Glutamatergic neuron (in vitro differentiated cells): ENCODE data around the gene PCDHGB7. TPM values are rescaled to one million over a fixed set of nuclear protein-coding genes. Genes with fewer than 3 reads are reported as not detected.
A peak's percentile ranks its signal among the peaks of the same experiment; 100 is the strongest.
"Not testable (repeated sequence)": the region's sequence is repeated elsewhere in the genome, so short reads cannot be mapped to it uniquely, and the experiment has no call there.

Experiments used
- DNase-seq: peaks from one replicate; pipeline ENCODE4 v3.0.0; 2022
- H3K27ac Mint-ChIP-seq: one replicate; pipeline ENCODE4 v1.8.0; 2020; ENCODE audit warnings: mild to moderate bottlenecking, mixed read lengths, inconsistent platforms; ENCODE audit not compliant: unreplicated experiment
- H3K27me3 Mint-ChIP-seq: one replicate; pipeline ENCODE4 v1.8.0; 2020; ENCODE audit warnings: mild to moderate bottlenecking, moderate library complexity, mixed read lengths, inconsistent platforms; ENCODE audit not compliant: unreplicated experiment
- H3K36me3 Mint-ChIP-seq: one replicate; pipeline ENCODE4 v1.8.0; 2020; ENCODE audit warnings: mild to moderate bottlenecking, mixed read lengths, inconsistent platforms; ENCODE audit not compliant: unreplicated experiment
- H3K4me1 Mint-ChIP-seq: one replicate; pipeline ENCODE4 v1.8.0; 2020; ENCODE audit warnings: mild to moderate bottlenecking, low read depth, mixed read lengths, inconsistent platforms; ENCODE audit not compliant: unreplicated experiment
- H3K4me3 Mint-ChIP-seq: one replicate; pipeline ENCODE4 v1.8.0; 2020; ENCODE audit warnings: mild to moderate bottlenecking, mixed read lengths, inconsistent platforms; ENCODE audit not compliant: unreplicated experiment
- H3K9me3 Mint-ChIP-seq: one replicate; pipeline ENCODE4 v1.8.0; 2020; ENCODE audit warnings: mild to moderate bottlenecking, moderate library complexity, mixed read lengths, inconsistent platforms; ENCODE audit not compliant: unreplicated experiment
- CTCF ChIP-seq: fragments of 200-600 bp; sonication (generic); IDR thresholded peaks from one replicate; pipeline ENCODE4 v1.5.0; 2021; ENCODE audit not compliant: partially characterized antibody, unreplicated experiment
- total RNA-seq: library from RNA; stranded (reverse); fragmentation: NEBNext Ultra II Directional; extraction: Animal tissue kit (Norgen Biotek cat#: 25700); gene quantifications from one replicate; pipeline ENCODE4 v1.2.1, GENCODE V29; 2021; ENCODE audit not compliant: unreplicated experiment

The PCDHGB7 gene
- total RNA-seq, 1 donor from 2014 or later = 38.6 TPM

- Mint-ChIP-seq H3K9me3 (peaks cover 43% of the 10 kb centered on the region), H3K4me3 (peak within 1 kb of the TSS; percentile 86), H3K27ac (peak within 1 kb of the TSS; percentile 84), H3K36me3 (peaks cover 75% of the 10 kb centered on the region)
- TF ChIP-seq CTCF = peak; percentile 63
- not testable (repeated sequence) for H3K4me1 Mint-ChIP-seq, H3K27me3 Mint-ChIP-seq
- DNase-seq = peak; percentile 75
Observed at GRCh38 chr5:141387557-141388311, 29.7 kb upstream of the PCDHGB7 start, which contains the start of gene PCDHGB4. TSS of gene PCDHGB4 (plus strand) at chr5:141387698. CDS start at chr5:141387885, 187 bp downstream.

GRCh38 chr5:141388661-141389060 is 28.8 kb upstream of the PCDHGB7 start:
- Mint-ChIP-seq H3K9me3 (peaks cover 43% of the 10 kb centered on the region), H3K27me3 (peaks cover 8% of the 10 kb centered on the region), H3K27ac (no peak overlapping the region), H3K4me3 (peak overlapping the region; percentile 63), H3K4me1 (peaks cover 3% of the 10 kb centered on the region), H3K36me3 (peaks cover 75% of the 10 kb centered on the region)
- DNase-seq = no peak
- no peak for TF ChIP-seq CTCF

GRCh38 chr5:141389153-141390042 is 28.1 kb upstream of the PCDHGB7 start:
- peaks cover 48% of the 10 kb centered on the region for H3K9me3 Mint-ChIP-seq
- peaks cover 74% of the 10 kb centered on the region for H3K36me3 Mint-ChIP-seq
- H3K27ac Mint-ChIP-seq = peak overlapping the region; percentile 56
- peaks cover 8% of the 10 kb centered on the region for H3K27me3 Mint-ChIP-seq
- no peak for TF ChIP-seq CTCF
- peaks cover 3% of the 10 kb centered on the region for H3K4me1 Mint-ChIP-seq
- H3K4me3 Mint-ChIP-seq = peak overlapping the region; percentile 74
- DNase-seq = no peak

- Mint-ChIP-seq H3K36me3 (peaks cover 69% of the 10 kb centered on the region), H3K27ac (peak within 1 kb of the TSS; percentile 48), H3K4me3 (no peak within 1 kb of the TSS), H3K9me3 (peaks cover 48% of the 10 kb centered on the region), H3K4me1 (peaks cover 3% of the 10 kb centered on the region), H3K27me3 (peaks cover 12% of the 10 kb centered on the region)
- no peak for TF ChIP-seq CTCF
- DNase-seq = no peak
Observed at GRCh38 chr5:141392429-141393198, 24.9 kb upstream of the PCDHGB7 start, which contains the start of gene PCDHGA8. TSS of gene PCDHGA8 (plus strand) at chr5:141392633. CDS start at chr5:141392814, 181 bp downstream.
